Stimulated activated CD8-positive, alpha-beta memory T cell treated with anti-CD3 and anti-CD28 coated beads, Interleukin-7, amount 100 ng/mL, for 4 hours (primary cell): ENCODE results near the gene ACACA.

Experiments used
- DNase-seq, 2 donors: peaks; one replicate each; pipeline ENCODE4 v3.0.0-alpha.2; 2020; ENCODE audit warnings: low read depth in 2 of 2

The ACACA gene

DNA sequence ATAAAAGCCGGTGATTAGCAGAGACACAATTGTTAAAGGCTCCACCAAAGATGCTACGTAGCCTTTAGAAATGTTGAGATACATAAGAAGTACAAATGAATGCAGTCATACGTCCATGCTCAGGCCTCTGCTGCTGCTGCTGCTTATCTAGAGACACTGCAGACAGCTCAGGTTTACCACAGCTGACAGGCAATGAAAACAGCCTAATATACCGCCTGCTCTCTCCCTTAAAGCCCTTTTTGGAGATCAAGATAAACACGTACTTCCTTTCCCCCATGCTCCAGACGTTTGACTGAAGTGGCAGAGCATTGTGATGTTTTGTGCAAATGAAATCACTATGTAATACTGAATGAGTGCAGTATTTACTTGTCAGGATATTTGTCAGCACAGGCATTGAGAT is 272.6 kb downstream of the ACACA start:
- no peak for DNase-seq

DNA sequence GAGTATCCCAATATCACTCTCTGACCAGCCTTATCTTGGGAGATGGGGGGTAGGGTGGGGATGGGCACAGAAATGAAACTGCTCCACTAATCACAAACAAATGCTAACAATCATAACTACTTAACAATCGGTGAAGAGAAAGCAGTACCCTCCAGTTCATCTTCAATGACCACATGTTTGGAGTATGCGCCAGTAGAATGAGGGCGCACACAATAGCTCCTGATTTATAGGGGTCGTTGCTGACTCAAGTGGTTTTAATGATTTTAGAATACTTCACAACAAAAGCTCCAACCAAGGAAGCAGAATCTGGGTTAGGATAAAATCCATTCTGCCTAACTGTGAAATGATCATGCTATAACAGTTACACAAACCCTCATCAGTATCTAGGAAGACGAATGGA is 273.5 kb downstream of the ACACA start:
- no peak for DNase-seq

DNA sequence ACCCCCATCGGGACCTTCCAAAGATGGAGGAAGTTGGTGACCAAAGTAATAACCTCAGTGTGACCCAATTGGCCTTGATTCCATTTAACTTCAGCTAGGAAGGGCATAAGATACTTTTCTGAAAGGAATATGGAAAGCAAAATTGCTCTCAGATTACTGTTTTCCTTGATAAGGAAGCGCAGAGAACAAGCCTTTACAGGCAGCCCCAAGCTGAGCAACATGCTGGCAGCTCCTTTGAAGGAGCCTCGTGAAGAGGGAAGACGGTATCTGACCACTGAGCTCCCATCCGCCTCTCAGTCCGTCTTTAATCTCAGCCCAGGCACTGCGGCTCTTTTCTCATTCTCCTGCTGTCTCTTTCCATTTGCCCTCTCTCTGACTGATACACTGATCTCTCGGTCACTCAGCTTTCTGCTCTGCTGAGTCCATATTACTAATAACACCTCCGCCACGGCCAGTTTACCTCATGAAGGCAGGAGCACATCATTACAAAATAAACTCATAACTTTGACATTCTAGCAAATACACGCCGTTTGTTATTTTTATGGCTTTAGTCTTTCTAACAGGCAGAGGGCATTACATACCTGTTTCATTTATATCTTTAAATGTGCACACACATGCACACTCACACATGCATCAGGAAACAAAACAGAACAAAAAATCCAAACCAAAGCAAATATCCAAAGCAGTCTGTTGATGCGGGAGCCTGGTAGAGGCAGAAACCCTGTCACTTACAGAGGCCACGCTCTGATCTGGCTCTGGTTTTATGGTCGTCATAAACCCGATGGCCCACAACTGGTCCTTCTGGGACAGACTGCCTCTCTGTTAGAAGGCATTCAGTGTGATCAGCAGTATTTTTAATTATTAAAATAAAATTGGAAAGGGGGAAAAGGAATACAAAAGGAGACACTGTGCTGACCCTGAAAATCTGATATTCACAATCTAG is 274.7 kb downstream of the ACACA start:
- no peak for DNase-seq

DNA sequence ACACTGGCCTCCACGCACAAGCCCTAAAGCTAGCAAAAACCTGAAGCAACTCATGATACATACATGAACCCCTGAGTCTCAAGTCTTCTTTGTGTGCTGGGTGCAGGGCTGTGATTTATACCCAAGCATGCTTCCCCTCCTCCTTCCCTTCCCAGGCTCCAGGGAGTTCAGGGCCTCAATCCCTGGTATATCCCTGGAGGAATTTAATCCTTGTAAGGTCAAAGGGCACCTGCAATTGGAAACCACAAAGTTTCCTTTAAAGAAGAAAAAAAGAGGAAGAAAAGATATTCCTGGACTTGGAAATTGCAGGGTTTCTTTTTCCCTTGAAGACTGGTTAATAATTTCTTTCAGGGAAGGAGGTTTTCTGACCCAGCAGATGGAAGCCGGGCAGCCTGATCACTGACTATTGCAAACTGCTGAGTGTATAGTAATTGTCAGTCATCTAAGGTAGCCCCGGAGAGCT is 275.6 kb downstream of the ACACA start:
- no peak for DNase-seq

DNA sequence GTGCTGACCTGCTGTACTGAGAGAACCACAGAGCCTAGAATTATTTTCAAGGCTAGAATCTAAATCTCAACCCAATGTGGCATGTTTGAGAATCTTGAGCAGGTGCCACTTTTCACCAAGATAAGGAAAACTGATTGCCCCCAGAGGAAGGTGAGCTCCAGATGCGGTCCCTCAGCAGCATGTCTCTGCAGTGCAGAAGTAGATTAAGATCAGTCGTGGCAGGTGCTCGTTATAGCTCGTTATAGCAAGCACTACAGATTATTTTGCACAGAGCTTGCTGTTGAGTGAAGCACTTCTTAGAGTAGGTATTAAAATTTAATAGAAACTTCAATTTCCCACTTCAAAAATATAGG is 281.8 kb downstream of the ACACA start:
- DNase-seq: no peak

DNA sequence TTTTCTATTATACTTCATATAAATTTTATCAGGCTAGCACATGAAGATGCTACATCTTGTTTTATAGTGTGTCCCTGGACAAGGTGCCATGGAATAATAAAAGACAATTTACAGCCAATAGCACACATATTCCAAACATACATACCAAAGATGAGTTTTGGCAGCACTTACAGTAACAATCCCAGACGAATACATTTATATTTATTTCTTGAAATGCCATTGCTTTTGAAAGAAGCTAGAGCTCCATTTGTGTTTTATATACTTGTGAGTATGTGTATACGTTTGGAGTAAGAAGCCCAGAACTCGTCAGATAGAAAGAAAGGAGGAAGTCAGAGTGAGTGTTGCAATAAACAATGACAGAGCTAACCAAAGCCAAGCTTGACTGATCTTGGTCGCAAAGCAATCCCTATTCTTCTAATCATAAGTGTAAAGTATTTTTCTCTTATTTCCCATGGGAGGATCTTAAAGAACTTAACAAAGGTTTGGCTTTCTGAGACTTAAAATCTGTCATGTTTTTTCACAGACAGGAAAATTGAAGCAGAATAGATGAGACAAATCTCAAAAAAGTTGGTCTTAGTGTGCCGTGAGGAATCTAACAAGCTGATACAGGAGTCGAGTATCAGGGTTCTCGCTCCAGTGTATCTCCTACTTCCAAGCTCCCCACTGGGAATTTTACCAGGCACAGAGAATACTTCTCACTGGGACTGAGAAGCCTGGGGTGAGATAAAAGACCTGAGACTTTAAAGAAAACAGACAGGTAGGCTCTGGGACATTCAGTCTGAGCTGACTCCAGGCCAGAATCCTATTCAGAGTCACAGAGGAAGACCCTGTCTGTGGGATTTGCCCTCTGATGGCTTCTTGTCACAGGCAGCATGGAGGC is 282.5 kb downstream of the ACACA start:
- DNase-seq: no peak

DNA sequence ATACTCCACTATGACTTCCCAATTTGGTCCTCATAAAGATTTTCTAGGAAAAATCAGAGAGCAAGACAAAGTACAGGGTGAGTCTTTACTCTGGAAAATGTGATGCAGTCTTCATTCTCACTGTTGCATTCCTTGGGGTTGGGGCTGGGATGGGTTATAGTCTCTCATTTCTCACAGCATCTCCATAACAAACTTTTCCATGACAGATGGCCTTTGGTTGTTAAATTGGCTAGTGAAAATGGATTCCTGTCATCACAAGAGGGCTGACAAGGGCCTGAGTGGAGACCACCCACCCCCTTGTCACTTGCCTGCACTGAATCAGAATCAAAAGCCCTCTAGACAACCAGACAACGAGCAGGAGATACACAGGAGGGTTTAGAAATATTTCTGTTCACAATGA is 283.2 kb downstream of the ACACA start:
- DNase-seq: no peak

DNA sequence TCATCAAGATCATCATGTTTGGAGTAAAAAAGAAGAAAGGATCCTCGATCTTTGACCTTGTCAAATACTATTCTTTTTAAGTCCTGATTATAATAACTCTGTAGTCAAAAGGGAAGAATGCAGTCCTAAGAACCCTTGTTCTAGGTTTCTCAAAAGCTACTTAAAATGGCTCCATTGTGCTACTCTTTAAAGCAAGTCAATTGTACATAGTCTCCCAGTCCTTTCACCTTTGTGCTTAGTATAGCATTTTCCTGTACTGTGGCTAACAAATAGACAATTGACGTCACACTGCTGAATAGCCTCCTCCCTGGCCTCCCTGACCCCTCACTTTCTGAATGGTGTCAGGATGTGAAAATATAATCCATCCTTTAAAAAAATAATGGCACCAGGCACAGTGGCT is 285.0 kb downstream of the ACACA start:
- no peak for DNase-seq

DNA sequence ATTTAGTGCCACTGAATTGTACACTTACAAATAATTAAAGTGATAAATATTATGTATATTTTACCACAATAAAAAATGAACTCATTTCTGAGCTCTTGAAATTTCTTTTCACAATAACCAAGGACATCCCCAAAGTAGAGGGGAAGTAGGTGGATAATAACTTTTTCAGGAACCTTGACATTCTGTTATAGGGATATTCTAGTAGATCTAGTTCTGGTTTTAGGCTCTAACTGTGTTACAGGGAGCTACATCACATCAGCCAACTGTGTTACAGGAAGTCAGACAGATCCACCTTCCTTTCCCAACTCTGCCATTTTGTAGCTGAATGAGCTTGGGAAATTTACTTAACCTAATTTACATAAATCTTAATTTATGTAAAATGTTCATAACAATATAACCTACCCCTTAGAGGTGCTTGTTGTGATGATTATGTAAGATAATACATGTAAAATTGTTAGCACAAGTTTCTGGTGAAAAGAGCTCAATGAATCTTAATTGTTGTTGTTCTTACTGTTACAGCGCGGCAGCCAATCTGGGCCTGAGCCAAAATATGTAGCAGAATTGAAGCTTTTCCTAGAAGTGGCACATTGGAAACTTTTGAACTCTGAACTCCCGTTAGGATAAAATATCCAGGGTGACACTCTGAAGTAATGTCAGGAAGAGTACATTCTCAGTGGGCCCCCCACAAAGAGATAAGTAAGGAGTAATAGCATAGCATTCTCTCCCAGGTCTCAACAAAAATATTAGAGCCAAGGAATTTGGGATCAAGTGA is 288.1 kb downstream of the ACACA start:
- no peak for DNase-seq

DNA sequence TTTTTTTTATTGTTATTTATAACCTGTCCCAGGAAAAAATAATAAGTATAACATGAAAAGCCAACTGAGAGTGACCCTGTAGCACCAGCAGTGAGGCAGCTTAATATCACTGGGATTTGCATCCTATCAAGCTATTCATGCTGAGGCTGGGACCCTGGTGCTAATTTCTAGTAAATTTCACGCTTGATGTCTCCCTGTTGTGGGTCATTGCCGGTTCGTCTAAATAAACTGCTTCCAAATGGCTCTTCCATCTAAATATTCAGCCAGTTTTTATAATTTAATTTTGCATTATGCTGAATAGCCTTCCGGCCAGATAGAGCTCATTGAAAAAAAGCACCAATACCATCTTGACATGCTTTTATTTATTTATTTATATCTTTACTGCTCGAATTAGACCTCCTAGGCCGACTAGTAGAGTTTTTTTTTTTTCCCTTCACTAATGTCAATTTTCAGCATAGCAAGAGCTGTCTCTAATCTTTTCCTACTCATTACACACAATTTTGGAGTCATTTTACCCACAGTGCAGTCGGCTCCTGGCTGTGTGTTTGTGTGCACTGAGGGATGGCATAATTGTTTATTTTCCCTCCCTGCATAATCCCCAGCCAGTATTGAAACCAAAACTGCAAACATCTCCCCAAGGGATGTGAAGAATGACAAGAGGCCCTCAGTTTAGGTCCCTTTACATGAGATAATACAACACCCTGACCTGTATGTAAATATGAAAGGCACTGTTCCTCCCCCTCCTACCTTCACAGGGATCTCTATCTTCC is 289.1 kb downstream of the ACACA start:
- no peak for DNase-seq

DNA sequence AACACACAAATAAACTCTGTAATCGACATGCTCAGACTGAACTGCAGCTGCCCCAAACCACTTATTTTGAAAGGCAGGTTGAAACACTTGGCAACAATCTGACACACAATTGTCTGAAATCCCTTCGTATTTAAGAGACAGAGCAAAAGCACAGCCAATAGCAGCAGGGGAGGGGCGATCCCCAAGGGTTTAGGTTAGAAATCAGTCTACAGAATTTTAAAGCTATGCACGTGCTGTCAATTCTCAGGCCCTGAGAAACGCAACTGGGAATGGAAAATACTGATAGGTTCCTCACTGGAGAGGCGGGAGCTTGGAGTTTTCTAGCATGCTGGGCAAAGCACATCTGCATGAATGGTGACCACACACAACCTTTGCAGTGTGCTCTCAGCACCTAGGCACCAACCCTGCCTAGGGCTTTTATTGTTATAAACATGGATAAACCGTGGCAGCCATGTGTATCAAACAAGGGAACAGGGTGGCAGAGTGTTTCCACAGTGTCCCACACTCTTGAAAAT is 289.9 kb downstream of the ACACA start:
- DNase-seq: no peak

DNA sequence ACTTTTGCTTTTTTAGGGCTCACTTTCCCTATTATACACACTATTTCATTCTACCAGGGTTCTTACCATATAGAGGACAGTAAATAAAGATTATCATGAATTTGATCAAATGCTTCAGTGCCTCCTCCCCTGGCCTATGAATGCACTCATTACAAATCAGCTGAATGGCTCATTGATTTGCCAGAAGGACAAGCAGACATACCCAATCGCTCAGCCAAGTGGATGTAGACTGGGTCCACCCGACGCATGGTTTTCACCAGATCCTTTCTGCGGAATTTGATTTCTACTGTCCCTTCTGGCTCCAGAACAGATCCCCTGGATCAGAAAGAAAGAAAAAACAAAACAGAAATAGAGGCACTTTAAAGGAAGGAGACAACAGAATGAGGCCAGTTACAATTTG is 295.3 kb downstream of the ACACA start:
- DNase-seq: no peak

DNA sequence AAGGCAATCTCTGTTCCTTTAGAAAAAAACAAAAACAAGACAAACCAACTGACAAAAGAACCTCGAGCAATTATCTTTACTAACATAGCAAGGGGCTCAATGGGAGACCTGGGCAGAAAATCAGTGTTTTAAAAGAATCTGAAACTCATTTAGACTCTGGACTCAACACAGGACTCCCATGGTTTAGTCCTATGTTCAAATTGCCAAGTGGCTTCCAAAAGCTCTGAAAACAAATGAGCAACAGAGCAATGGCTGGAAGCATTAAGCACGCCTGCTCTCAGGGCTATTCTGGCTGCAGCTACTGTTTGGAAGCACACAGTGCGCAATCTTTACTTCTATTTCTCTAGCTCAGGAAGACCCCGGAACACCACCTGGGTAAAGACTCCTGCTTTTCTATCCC is 295.9 kb downstream of the ACACA start:
- DNase-seq: no peak

DNA sequence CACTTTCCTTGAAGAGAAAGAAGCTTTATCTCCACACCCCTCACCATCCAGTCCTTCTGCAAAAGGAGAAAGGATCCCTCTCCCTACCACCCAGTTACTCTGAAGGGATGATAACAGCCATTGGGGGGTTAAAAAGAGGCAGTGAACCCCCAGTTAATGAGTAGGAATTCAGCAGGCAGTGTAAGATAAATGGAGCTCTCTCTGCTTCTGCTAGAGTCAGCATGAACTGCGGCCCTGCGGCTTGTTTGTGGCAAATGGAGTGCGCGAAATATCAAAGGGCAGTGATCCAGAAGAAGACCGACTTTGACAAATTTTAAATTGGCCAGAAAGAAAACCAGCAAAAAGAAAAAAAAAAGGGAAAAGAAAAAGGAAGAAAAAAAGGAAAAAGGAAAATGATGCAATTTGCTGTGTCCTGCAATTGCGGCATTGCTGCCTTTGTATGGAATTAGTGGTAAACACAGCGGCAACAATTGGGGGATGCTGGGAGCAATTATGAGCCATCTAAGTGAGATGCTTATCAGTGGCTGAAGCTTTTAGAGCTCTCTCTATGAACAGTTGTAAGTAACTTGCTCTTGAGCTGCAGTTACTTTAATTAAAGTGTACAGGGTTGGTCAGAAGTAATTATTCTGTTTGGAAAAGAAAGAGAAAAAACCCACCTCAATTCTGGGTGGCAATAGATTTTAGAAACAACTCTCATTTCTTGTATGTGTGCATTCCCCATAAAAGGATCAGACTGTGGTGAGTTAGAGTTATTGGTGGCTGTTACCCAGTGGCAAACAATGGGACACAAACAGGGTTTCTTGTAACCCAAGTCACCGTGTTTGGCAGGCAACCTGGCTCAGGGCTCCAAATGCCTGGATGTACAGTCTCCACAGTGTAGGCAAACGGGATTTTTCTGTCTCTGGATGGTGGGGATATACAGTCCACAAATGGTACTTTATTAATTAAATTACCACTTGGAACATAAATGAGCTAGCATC is 296.6 kb downstream of the ACACA start:
- no peak for DNase-seq

DNA sequence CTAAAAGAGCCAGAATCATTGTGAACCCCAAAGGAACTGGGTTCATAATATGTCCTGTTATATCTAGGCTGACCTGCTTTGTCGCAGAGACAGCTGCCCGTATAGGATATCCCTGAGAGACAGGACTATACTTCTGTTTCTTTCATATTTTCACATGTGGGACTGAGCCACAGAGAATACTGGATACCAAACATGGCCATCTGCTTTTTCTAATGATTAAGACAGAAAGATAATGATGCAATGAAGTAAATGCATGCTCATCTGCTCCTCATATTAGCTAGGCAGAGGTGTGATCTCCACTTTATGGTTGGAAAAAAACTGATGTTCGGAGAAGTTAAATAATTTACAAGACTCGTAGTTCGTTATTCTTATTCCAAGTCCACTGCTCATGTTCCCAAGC is 297.5 kb downstream of the ACACA start:
- DNase-seq: no peak

DNA sequence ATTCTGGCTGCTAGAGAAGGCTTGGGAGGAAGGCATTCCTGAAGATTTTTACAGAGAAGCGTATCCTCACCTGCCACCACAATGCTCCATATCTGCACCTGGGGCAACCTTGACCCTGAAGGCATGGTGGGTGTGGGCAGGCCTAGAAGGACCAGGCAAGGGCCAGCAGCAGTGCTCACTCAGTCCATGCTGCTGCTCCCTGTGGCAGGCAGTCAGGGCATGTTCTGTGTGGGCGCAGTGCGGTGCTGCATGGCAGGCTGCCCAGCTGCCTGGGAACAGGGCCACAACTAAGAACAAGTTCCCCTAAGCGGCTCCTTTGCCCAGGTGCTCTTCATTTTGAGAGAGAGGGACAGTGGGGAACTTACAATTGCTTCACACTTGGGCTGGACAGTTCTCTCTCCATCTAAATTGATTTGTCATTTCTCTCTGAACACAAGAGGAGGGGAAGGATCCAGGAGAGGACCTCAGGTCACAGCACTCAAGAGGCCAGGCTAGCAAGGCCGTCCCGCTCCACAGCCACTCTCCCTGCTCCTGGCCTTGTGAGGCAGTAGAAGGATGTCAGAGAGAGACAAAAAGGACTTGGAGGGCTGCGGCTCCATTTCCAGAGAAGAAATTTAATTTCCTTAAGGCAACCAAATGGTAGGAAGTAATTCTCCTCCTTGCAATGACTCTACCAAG is 299.1 kb downstream of the ACACA start:
- DNase-seq: no peak

DNA sequence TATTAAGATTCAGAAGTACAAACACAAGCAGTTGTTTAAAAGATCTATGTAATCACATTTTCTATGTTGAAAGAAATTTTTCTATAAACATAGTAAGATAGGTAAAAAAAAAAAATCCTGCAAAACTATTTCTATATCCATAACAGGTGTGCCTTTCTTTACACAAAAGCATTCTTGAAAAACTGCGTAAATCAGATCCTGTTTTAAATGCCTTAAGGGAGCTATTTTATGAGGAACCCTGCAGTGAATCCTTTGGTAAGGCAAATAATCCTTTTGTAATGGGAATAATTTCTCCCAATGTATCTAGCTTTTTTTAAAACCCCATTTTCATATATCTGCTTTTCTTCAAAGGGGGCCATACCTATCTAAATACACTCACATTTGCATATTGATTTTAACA is 300.6 kb downstream of the ACACA start:
- DNase-seq: no peak

DNA sequence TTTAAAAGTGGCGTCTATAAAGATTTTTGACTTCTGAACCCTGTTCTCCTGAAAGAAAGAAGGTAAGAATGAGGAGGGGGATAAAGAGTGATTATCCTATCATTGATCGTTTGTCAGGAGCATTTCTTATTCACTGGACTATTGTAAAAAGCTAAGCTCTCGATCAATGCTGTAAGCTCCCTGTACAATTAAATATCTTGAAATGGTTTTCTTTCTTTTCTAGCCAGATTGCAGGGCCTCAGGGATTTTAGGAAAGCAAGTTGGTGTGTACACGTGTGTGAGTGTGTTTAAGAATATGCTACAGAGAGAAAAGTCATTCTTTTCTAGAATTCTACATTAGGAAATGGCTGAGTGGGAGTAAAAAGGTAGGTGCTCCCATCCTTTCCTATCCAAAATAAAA is 303.4 kb downstream of the ACACA start:
- no peak for DNase-seq

DNA sequence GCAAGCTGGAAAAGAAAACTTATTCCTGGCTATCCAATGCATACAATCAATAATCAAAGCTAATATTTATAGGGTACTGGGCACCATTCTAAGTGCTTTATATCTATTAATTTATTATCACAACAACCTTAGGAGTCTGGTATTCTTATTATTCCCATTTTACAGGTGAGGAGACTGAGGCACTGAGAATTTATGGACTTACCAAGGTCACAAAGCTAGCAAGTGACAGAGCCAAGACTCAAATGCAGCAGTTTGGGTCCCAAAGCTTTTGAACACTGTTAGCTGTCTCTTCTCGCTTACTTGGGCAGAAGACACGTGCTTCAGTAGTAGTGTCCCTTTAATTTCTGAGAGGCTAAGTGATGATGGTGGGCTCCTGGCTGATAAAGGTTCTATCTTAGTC is 305.3 kb downstream of the ACACA start:
- no peak for DNase-seq
